GM12878 (cell line): Measurements from ENCODE around the gene ULK1. TPM values are rescaled to one million over a fixed set of nuclear protein-coding genes. Genes with fewer than 3 reads are reported as not detected.

Source experiments
- ATAC-seq: fragments of 200-7000 bp; cut with Tn5 transposase; 3 replicates; pipeline ENCODE4 v1.9.1; 2020; ENCODE audit warnings: mild to moderate bottlenecking, moderate library complexity
- BruUV-seq: library from RNA; stranded (reverse); fragments of 400-500 nt; replicated peaks from 2 replicates; lab custom pipeline; 2021; lab: Mats Ljungman, UMichigan
- CTCF ChIA-PET: fragments of 300-600 bp; sonication (Branson Sonifier 250); formaldehyde crosslinking; extraction: SDS; loops from one replicate; lab custom pipeline; 2021; ENCODE audit warnings: inconsistent platforms; lab: Yijun Ruan, JAX
- POLR2A ChIA-PET: fragments of 350-600 bp; formaldehyde crosslinking; extraction: SDS; loops from one replicate; lab custom pipeline; 2021; ENCODE audit warnings: inconsistent platforms; lab: Charles Lee
- RAD21 ChIA-PET: fragments of 300-600 bp; sonication (Branson Sonifier 250); formaldehyde crosslinking; loops from one replicate; lab custom pipeline; 2023; ENCODE audit warnings: antibody characterized with exemption; ENCODE audit not compliant: unreplicated experiment; lab: Charles Lee
- SMC1A ChIA-PET: fragments of 300-600 bp; sonication (Branson Sonifier 250); formaldehyde crosslinking; loops from one replicate; lab custom pipeline; 2023; ENCODE audit not compliant: unreplicated experiment, uncharacterized antibody; lab: Charles Lee
- DNase-seq: peaks from one replicate; pipeline ENCODE4 v3.0.0-alpha.2; 2011; ENCODE audit warnings: low read depth, low spot score
- FAIRE-seq: peaks from 3 replicates; lab custom pipeline; 2011; peaks lifted over from hg19 to GRCh38; lab: Jason Lieb, UNC
- H2AFZ ChIP-seq: 2 replicates; pipeline ENCODE4 v1.6.0; 2011; ENCODE audit warnings: low read depth, low read length, control low read depth; ENCODE audit not compliant: control insufficient read depth
- H3K27ac ChIP-seq: 2 replicates; pipeline ENCODE4 v1.5.1; 2011; ENCODE audit warnings: control low read depth; ENCODE audit not compliant: control insufficient read depth, insufficient read depth
- H3K27me3 ChIP-seq, 2 experiments: replicated peaks in 1 of 2; 2 replicates each; pipeline versions ENCODE4 v1.6.0 to v1.6.1; 2011; ENCODE audit warnings: low read length in 1 of 2; ENCODE audit not compliant: control insufficient read depth in 2 of 2, insufficient read depth in 2 of 2
- H3K36me3 ChIP-seq, 2 experiments: 2 replicates each; pipeline ENCODE4 v1.5.1; 2011; ENCODE audit warnings: low read length in 1 of 2; ENCODE audit not compliant: control insufficient read depth in 2 of 2, insufficient read depth in 2 of 2
- H3K4me1 ChIP-seq: 2 replicates; pipeline ENCODE4 v1.6.1; 2011; ENCODE audit warnings: mild to moderate bottlenecking, low read length, moderate library complexity, mixed read lengths; ENCODE audit not compliant: control insufficient read depth, insufficient read depth
- H3K4me2 ChIP-seq: 2 replicates; pipeline ENCODE4 v1.6.0; 2011; ENCODE audit warnings: control low read depth; ENCODE audit not compliant: control insufficient read depth, insufficient read depth
- H3K4me3 ChIP-seq: fragments of 200-600 bp; sonication (generic); 2 replicates; pipeline ENCODE4 v1.5.1; 2016
- H3K79me2 ChIP-seq: 2 replicates; pipeline ENCODE4 v1.6.0; 2011; ENCODE audit warnings: low read length; ENCODE audit not compliant: control insufficient read depth, insufficient read depth
- H3K9ac ChIP-seq: 2 replicates; pipeline ENCODE4 v1.8.0; 2011; ENCODE audit warnings: low read length, control low read depth, mixed read lengths; ENCODE audit not compliant: control insufficient read depth, insufficient read depth
- H3K9me3 ChIP-seq: replicated peaks from 3 replicates; pipeline ENCODE4 v1.5.1; 2011; ENCODE audit warnings: mild to moderate bottlenecking, low read length; ENCODE audit not compliant: control insufficient read depth, insufficient read depth
- H4K20me1 ChIP-seq: 2 replicates; pipeline ENCODE4 v1.6.0; 2011; ENCODE audit not compliant: control insufficient read depth, insufficient read depth
- BHLHE40 ChIP-seq, 2 experiments: fragments of 450-650 bp in 1 of 2; IDR thresholded peaks; 2 replicates each; pipeline ENCODE4 v1.6.1; 2011 to 2017; ENCODE audit warnings: low read depth in 2 of 2, borderline replicate concordance in 1 of 2, improper control_type of control experiment in 1 of 2, low read length in 1 of 2, mild to moderate bottlenecking in 1 of 2
- DPF2 ChIP-seq: fragments of 450-650 bp; IDR thresholded peaks from 2 replicates; pipeline ENCODE4 v1.6.1; 2017; ENCODE audit warnings: mild to moderate bottlenecking
- HDGF ChIP-seq: fragments of 450-650 bp; IDR thresholded peaks from 2 replicates; pipeline ENCODE4 v1.6.1; 2016; ENCODE audit warnings: antibody characterized with exemption
- LARP7 ChIP-seq: fragments of 450-650 bp; IDR thresholded peaks from 2 replicates; pipeline ENCODE4 v1.6.1; 2017; ENCODE audit warnings: mild to moderate bottlenecking
- NFIC ChIP-seq: IDR thresholded peaks from 2 replicates; pipeline ENCODE4 v1.6.1; 2012; ENCODE audit warnings: low read depth, mild to moderate bottlenecking, inconsistent platforms, low read length, moderate library complexity
- NFXL1 ChIP-seq: fragments of 450-650 bp; IDR thresholded peaks from 2 replicates; pipeline ENCODE4 v1.6.1; 2017; ENCODE audit warnings: antibody characterized with exemption, mild to moderate bottlenecking, borderline replicate concordance
- NKRF ChIP-seq: fragments of 450-650 bp; conservative IDR thresholded peaks from 2 replicates; pipeline ENCODE4 v1.6.1; 2017; ENCODE audit warnings: mild to moderate bottlenecking, moderate library complexity
- PKNOX1 ChIP-seq: fragments of 450-650 bp; IDR thresholded peaks from 2 replicates; pipeline ENCODE4 v1.6.1; 2016; ENCODE audit warnings: mild to moderate bottlenecking
- POLR2A ChIP-seq: IDR thresholded peaks from 2 replicates; pipeline ENCODE4 v1.6.1; 2011; ENCODE audit warnings: low read depth, mild to moderate bottlenecking, low read length
- REST ChIP-seq: IDR thresholded peaks from 2 replicates; pipeline ENCODE4 v1.6.1; 2012; ENCODE audit warnings: mild to moderate bottlenecking, low read depth, low read length
- SRF ChIP-seq, 2 experiments: IDR thresholded peaks; 2 replicates each; pipeline ENCODE4 v1.6.1; 2011; ENCODE audit warnings: low read depth in 2 of 2, low read length in 2 of 2, mild to moderate bottlenecking in 1 of 2, moderate library complexity in 1 of 2
- ZSCAN29 ChIP-seq: fragments of 450-650 bp; IDR thresholded peaks from 2 replicates; pipeline ENCODE4 v1.6.1; 2017; ENCODE audit warnings: mild to moderate bottlenecking, moderate library complexity
- WGBS: methylation state at CpG from one replicate; pipeline ENCODE4 v1.1.6; 2016; ENCODE audit warnings: low lambda C conversion rate; ENCODE audit not compliant: insufficient replicate concordance, insufficient coverage; ENCODE audit errors: missing lambda C conversion rate; 5-methylcytosine and 5-hydroxymethylcytosine counted together
- in situ Hi-C: fragments of 300-500 bp; cut with MboI; formaldehyde crosslinking; loops from 9 replicates; pipeline ENCODE4 v1.14.3; 2018; ENCODE audit warnings: mixed read lengths
- intact Hi-C: fragments of 100-400 bp; cut with micrococcal nuclease; formaldehyde crosslinking; loops from one replicate; pipeline ENCODE4 v1.14.2; 2022; ENCODE audit not compliant: unreplicated experiment
- polyA plus RNA-seq, 11 experiments: library from polyadenylated mRNA; depleted of rRNA in 4 of 11; unstranded in 6 of 11; stranded (reverse) in 5 of 11; fragments of >200 nt; fragmentation: Nextera tagmentation in 4 of 11; fragmentation: Illumina TruSeq in 1 of 11; extraction: Ambion mirVana in 4 of 11; extraction: Trizol in 1 of 11; gene quantifications; 1 replicate in 1 of 11; 2 replicates in 10 of 11; pipeline versions ENCODE4 v1.2.1 to v1.2.3, GENCODE V29; 2011 to 2016; ENCODE audit warnings: inconsistent platforms in 2 of 11, missing spikeins in 2 of 11, low read depth in 1 of 11
- total RNA-seq, 4 experiments: library from RNA; depleted of rRNA in 3 of 4; stranded (reverse); fragments of >200 nt in 3 of 4; fragmentation: Illumina TruSeq in 1 of 4; extraction: Trizol in 1 of 4; gene quantifications; 2 replicates each; pipeline versions ENCODE4 v1.2.1 to v1.2.3, GENCODE V29; 2013 to 2021

The ULK1 gene
- total and polyA plus RNA-seq, 10 of the 15 experiments (the other 5 are each of a cell fraction or from before 2014, with no cell fraction given) = 0.13 to 14.1 (median 1.5) TPM

- H3K27me3 ChIP-seq = no peaks in the 10 kb centered on the region
- ChIA-PET CTCF (interaction anchor here (1.1 kb wide), 1 partner anchor 93 kb away, joined by 5 read pairs; no protein-coding TSS in a partner anchor), RAD21 (interaction anchor here (0.6 to 1.0 kb wide), 3 partner anchors 76 to 156 kb away, joined by 3 to 4 read pairs (median 4); no protein-coding TSS in a partner anchor), SMC1A (interaction anchor here (0.8 kb wide), 1 partner anchor 22 kb away, joined by 4 read pairs; no protein-coding TSS in a partner anchor), POLR2A (interaction anchor here (0.6 to 1.1 kb wide), 3 partner anchors 20 to 28 kb away, joined by 3 to 4 read pairs (median 3); partner anchors contain the start of gene EP400)
- H3K4me1 ChIP-seq = peaks cover 2% of the 10 kb centered on the region
- peaks cover 9 to 22% of the 10 kb centered on the region in 2 experiments for H3K36me3 ChIP-seq
- no TSS peak for BruUV-seq
- H3K9ac ChIP-seq = peak overlapping the region; percentile 92
- no peaks in the 10 kb centered on the region for H3K9me3 ChIP-seq
- H3K79me2 ChIP-seq = peaks cover 20% of the 10 kb centered on the region
- DNase-seq = no peak
- 2% methylated on average over 54 of the region's 87 CpGs for WGBS
- in situ Hi-C loops (no loop called here), intact Hi-C loops (loop anchor here (2.0 kb wide), 2 partner anchors 19 to 35 kb away; partner anchors contain the start of genes EP400 and ULK1)
- peak overlapping the region; percentile 90 for H3K4me3 ChIP-seq
- H3K4me2 ChIP-seq = peak overlapping the region; percentile 76
- TF ChIP-seq BHLHE40 (IDR thresholded peaks at IDR 0.05; ENCODE audit: borderline replicate concordance in 1 of 2, low read depth in 2 of 2, low read length in 1 of 2) (peak; percentile 6 to 40; a peak in 1 of 4 replicates), REST (no peak), POLR2A (0 out of 2 replicates have a peak, but pooled peaks have one; percentile 45), LARP7 (0 out of 2 replicates have a peak, but pooled peaks have one; percentile 12), PKNOX1 (no peak), HDGF (0 out of 2 replicates have a peak, but pooled peaks have one; percentile 20), ZSCAN29 (no peak), DPF2 (0 out of 2 replicates have a peak, but pooled peaks have one; percentile 25), NFIC (no peak), SRF (IDR thresholded peaks at IDR 0.05; ENCODE audit: low read depth in 2 of 2, low read length in 2 of 2) (peak; percentile 47 to 62; a peak in 2 of 4 replicates), NKRF (peak; percentile 52; the same call in 1 of the 2 replicates), NFXL1 (0 out of 2 replicates have a peak, but pooled peaks have one; percentile 26)
- ATAC-seq = peak; percentile 22
- no peak for FAIRE-seq
- H3K27ac ChIP-seq = peak overlapping the region; percentile 84
- H4K20me1 ChIP-seq = 0 out of 2 replicates have a peak, but pooled peaks cover 2% of the 10 kb centered on the region
- peak overlapping the region; percentile 64; the same call in 1 of the 2 replicates for H2AFZ ChIP-seq
Measured at GRCh38 chr12:131929581-131930456, 35.4 kb downstream of the ULK1 start.
